WTC11 (cell line): ENCODE measurements around the gene TBR1. TPM values are rescaled to one million over a fixed set of nuclear protein-coding genes. Genes with fewer than 3 reads are reported as not detected.

Experiments used
- ATAC-seq: fragments of 200-7000 bp; cut with Tn5 transposase; 2 replicates; pipeline ENCODE4 v1.10.0; 2021; ENCODE audit warnings: mild to moderate bottlenecking, moderate library complexity
- CTCF ChIA-PET: fragments of 300-600 bp; sonication (Branson Sonifier 250); formaldehyde crosslinking; loops from one replicate; lab custom pipeline; 2021; ENCODE audit warnings: antibody characterized with exemption; lab: Charles Lee
- POLR2A ChIA-PET: fragments of 350-600 bp; sonication (Branson Sonifier 250); formaldehyde crosslinking; loops from one replicate; lab custom pipeline; 2021; ENCODE audit warnings: antibody characterized with exemption; lab: Charles Lee
- DNase-seq: peaks from one replicate; pipeline ENCODE4 v3.0.0; 2021; ENCODE audit warnings: low spot score
- H3K27ac Mint-ChIP-seq: 2 replicates; pipeline ENCODE4 v1.8.0; 2021; ENCODE audit warnings: mixed read lengths
- H3K27me3 Mint-ChIP-seq: 2 replicates; pipeline ENCODE4 v1.8.0; 2021; ENCODE audit warnings: low read depth, mild to moderate bottlenecking, moderate library complexity, mixed read lengths
- H3K36me3 Mint-ChIP-seq: 2 replicates; pipeline ENCODE4 v1.8.0; 2021; ENCODE audit warnings: mixed read lengths
- H3K4me1 Mint-ChIP-seq: 2 replicates; pipeline ENCODE4 v1.8.0; 2022; ENCODE audit warnings: mixed read lengths
- H3K4me3 Mint-ChIP-seq: 2 replicates; pipeline ENCODE4 v1.8.0; 2021; ENCODE audit warnings: mild to moderate bottlenecking, moderate library complexity, mixed read lengths
- H3K9me3 Mint-ChIP-seq: 2 replicates; pipeline ENCODE4 v1.8.0; 2021; ENCODE audit warnings: mixed read lengths
- CREB1 ChIP-seq: sonication (generic); formaldehyde crosslinking; IDR thresholded peaks from 2 replicates; pipeline ENCODE4 v1.8.0; 2023; ENCODE audit warnings: mild to moderate bottlenecking, missing genetic modification reagents
- ETV6 ChIP-seq: sonication (generic); formaldehyde crosslinking; IDR thresholded peaks from 2 replicates; pipeline ENCODE4 v1.8.1; 2022; ENCODE audit warnings: mild to moderate bottlenecking, missing genetic modification reagents
- GRHL2 ChIP-seq: fragments of 250-450 bp; sonication (Bioruptor Pico); IDR thresholded peaks from 2 replicates; pipeline ENCODE4 v1.8.0; 2022; ENCODE audit warnings: mild to moderate bottlenecking, moderate library complexity; ENCODE audit not compliant: insufficient replicate concordance, severe bottlenecking
- JUN ChIP-seq: sonication (generic); formaldehyde crosslinking; IDR thresholded peaks from 2 replicates; pipeline ENCODE4 v1.8.0; 2023; ENCODE audit warnings: mild to moderate bottlenecking, missing genetic modification reagents
- MXD4 ChIP-seq: fragments of 250-450 bp; sonication (Bioruptor Pico); IDR thresholded peaks from 2 replicates; pipeline ENCODE4 v1.8.0; 2021; ENCODE audit warnings: mild to moderate bottlenecking, moderate library complexity, borderline replicate concordance
- NR1H2 ChIP-seq: sonication (generic); formaldehyde crosslinking; IDR thresholded peaks from 2 replicates; pipeline ENCODE4 v1.9.0; 2021; ENCODE audit warnings: mild to moderate bottlenecking, moderate library complexity, missing genetic modification reagents
- SMAD3 ChIP-seq: sonication (generic); formaldehyde crosslinking; IDR thresholded peaks from 2 replicates; pipeline ENCODE4 v1.8.0; 2022; ENCODE audit warnings: missing genetic modification reagents, mild to moderate bottlenecking, borderline replicate concordance
- ZBTB21 ChIP-seq: sonication (generic); formaldehyde crosslinking; IDR thresholded peaks from 2 replicates; pipeline ENCODE4 v1.8.1; 2023; ENCODE audit warnings: mild to moderate bottlenecking, missing genetic modification reagents, borderline replicate concordance
- ZNF317 ChIP-seq: sonication (generic); formaldehyde crosslinking; IDR thresholded peaks from 2 replicates; pipeline ENCODE4 v1.8.1; 2023; ENCODE audit warnings: low read depth, mild to moderate bottlenecking, moderate library complexity, missing genetic modification reagents, borderline replicate concordance
- ZNF396 ChIP-seq: fragments of 250-450 bp; sonication (Bioruptor Pico); IDR thresholded peaks from 2 replicates; pipeline ENCODE4 v1.8.0; 2021; ENCODE audit warnings: mild to moderate bottlenecking, moderate library complexity, borderline replicate concordance
- ZNF671 ChIP-seq: fragments of 250-450 bp; sonication (Bioruptor Pico); IDR thresholded peaks from 2 replicates; pipeline ENCODE4 v1.8.0; 2021; ENCODE audit warnings: mild to moderate bottlenecking
- total RNA-seq: library from RNA; stranded (reverse); gene quantifications from 3 replicates; pipeline ENCODE4 v1.2.3, GENCODE V29; 2021
- TF ChIP-seq, protein P1 (sequence below): sonication (generic); formaldehyde crosslinking; conservative IDR thresholded peaks from 2 replicates; pipeline ENCODE4 v1.8.1; 2023; ENCODE audit warnings: mild to moderate bottlenecking, low read depth, missing genetic modification reagents, moderate library complexity
- TF ChIP-seq, protein P2 (sequence below): sonication (generic); formaldehyde crosslinking; IDR thresholded peaks from 2 replicates; pipeline ENCODE4 v1.8.1; 2022; ENCODE audit warnings: missing genetic modification reagents, borderline replicate concordance
- TF ChIP-seq, protein P3 (sequence below): fragments of 200-600 bp; IDR thresholded peaks from 2 replicates; pipeline ENCODE4 v1.8.0; 2022; ENCODE audit warnings: antibody characterized with exemption
- TF ChIP-seq, protein P4 (sequence below): sonication (generic); formaldehyde crosslinking; IDR thresholded peaks from 2 replicates; pipeline ENCODE4 v1.8.1; 2023; ENCODE audit warnings: mild to moderate bottlenecking, moderate library complexity, missing genetic modification reagents
- TF ChIP-seq, protein P5 (sequence below): sonication (generic); formaldehyde crosslinking; IDR thresholded peaks from 2 replicates; pipeline ENCODE4 v1.8.0; 2023; ENCODE audit warnings: missing genetic modification reagents, mild to moderate bottlenecking, borderline replicate concordance
- TF ChIP-seq, protein P6 (sequence below): sonication (generic); formaldehyde crosslinking; IDR thresholded peaks from 2 replicates; pipeline ENCODE4 v1.8.1; 2022; ENCODE audit warnings: low read depth, mild to moderate bottlenecking, moderate library complexity, missing genetic modification reagents, borderline replicate concordance
- TF ChIP-seq, protein P7 (sequence below): sonication (generic); formaldehyde crosslinking; IDR thresholded peaks from 2 replicates; pipeline ENCODE4 v1.8.1; 2022; ENCODE audit warnings: mild to moderate bottlenecking, moderate library complexity, missing genetic modification reagents
- TF ChIP-seq, protein P8 (sequence below): sonication (generic); formaldehyde crosslinking; IDR thresholded peaks from 2 replicates; pipeline ENCODE4 v1.8.1; 2022; ENCODE audit warnings: mild to moderate bottlenecking, missing genetic modification reagents, moderate library complexity, borderline replicate concordance

Gene TBR1
- total RNA-seq, 1 experiment from 2014 or later = not detected

DNA sequence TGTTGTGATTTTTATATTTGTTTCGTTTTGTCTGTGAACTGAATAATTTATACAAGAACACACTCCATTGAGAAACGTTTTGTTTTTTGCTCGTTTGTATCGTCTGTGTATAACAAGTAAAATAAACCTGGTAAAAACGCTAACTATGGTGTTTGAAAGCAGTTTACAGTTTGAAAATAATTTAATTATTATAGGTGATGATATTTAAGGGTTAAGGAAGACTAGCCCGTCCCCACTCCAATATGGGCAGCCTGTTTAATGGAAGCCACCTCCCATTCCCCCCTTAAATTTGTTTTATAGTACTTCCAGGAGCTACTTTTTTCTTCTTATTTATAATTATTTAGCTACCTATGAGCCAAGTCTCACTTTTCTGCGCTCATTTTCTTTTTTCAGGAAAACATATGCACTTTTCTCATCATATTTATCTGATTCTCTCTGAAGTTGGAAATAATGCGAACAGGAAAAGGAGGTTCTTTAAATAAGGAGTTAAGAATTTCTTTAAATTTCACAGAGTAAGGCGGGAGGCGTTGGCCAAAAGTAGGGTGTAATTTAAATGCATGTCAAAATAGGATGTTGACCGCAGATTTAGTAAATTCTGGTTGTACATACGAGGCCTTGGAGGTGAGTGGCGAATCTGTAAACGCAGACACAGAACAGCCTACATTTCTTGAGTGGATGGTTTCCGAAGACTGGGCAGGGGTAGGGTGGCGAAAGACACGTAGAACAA is 9.8 kb downstream of the TBR1 start:
- no peak for DNase-seq
- H3K36me3 Mint-ChIP-seq = no peaks in the 10 kb centered on the region
- ATAC-seq = no peak
- H3K9me3 Mint-ChIP-seq = no peaks in the 10 kb centered on the region
- POLR2A ChIA-PET = no interaction called here
- TF ChIP-seq ZNF396 (CRISPR knock-in tag) = no peak
- TF ChIP-seq, protein P1, sequence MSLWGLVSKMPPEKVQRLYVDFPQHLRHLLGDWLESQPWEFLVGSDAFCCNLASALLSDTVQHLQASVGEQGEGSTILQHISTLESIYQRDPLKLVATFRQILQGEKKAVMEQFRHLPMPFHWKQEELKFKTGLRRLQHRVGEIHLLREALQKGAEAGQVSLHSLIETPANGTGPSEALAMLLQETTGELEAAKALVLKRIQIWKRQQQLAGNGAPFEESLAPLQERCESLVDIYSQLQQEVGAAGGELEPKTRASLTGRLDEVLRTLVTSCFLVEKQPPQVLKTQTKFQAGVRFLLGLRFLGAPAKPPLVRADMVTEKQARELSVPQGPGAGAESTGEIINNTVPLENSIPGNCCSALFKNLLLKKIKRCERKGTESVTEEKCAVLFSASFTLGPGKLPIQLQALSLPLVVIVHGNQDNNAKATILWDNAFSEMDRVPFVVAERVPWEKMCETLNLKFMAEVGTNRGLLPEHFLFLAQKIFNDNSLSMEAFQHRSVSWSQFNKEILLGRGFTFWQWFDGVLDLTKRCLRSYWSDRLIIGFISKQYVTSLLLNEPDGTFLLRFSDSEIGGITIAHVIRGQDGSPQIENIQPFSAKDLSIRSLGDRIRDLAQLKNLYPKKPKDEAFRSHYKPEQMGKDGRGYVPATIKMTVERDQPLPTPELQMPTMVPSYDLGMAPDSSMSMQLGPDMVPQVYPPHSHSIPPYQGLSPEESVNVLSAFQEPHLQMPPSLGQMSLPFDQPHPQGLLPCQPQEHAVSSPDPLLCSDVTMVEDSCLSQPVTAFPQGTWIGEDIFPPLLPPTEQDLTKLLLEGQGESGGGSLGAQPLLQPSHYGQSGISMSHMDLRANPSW (CRISPR knock-in tag) = no peak
- TF ChIP-seq, protein P2, sequence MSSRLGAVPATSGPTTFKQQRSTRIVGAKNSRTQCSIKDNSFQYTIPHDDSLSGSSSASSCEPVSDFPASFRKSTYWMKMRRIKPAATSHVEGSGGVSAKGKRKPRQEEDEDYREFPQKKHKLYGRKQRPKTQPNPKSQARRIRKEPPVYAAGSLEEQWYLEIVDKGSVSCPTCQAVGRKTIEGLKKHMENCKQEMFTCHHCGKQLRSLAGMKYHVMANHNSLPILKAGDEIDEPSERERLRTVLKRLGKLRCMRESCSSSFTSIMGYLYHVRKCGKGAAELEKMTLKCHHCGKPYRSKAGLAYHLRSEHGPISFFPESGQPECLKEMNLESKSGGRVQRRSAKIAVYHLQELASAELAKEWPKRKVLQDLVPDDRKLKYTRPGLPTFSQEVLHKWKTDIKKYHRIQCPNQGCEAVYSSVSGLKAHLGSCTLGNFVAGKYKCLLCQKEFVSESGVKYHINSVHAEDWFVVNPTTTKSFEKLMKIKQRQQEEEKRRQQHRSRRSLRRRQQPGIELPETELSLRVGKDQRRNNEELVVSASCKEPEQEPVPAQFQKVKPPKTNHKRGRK = no peak
- TF ChIP-seq ETV6 (CRISPR knock-in tag) = no peak
- no peak for TF ChIP-seq GRHL2 (CRISPR knock-in tag)
- no peak for TF ChIP-seq ZBTB21 (CRISPR knock-in tag)
- no peak for TF ChIP-seq CREB1 (CRISPR knock-in tag)
- TF ChIP-seq SMAD3 (CRISPR knock-in tag) = no peak
- TF ChIP-seq, protein P3, sequence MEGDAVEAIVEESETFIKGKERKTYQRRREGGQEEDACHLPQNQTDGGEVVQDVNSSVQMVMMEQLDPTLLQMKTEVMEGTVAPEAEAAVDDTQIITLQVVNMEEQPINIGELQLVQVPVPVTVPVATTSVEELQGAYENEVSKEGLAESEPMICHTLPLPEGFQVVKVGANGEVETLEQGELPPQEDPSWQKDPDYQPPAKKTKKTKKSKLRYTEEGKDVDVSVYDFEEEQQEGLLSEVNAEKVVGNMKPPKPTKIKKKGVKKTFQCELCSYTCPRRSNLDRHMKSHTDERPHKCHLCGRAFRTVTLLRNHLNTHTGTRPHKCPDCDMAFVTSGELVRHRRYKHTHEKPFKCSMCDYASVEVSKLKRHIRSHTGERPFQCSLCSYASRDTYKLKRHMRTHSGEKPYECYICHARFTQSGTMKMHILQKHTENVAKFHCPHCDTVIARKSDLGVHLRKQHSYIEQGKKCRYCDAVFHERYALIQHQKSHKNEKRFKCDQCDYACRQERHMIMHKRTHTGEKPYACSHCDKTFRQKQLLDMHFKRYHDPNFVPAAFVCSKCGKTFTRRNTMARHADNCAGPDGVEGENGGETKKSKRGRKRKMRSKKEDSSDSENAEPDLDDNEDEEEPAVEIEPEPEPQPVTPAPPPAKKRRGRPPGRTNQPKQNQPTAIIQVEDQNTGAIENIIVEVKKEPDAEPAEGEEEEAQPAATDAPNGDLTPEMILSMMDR = no peak
- TF ChIP-seq, protein P4, sequence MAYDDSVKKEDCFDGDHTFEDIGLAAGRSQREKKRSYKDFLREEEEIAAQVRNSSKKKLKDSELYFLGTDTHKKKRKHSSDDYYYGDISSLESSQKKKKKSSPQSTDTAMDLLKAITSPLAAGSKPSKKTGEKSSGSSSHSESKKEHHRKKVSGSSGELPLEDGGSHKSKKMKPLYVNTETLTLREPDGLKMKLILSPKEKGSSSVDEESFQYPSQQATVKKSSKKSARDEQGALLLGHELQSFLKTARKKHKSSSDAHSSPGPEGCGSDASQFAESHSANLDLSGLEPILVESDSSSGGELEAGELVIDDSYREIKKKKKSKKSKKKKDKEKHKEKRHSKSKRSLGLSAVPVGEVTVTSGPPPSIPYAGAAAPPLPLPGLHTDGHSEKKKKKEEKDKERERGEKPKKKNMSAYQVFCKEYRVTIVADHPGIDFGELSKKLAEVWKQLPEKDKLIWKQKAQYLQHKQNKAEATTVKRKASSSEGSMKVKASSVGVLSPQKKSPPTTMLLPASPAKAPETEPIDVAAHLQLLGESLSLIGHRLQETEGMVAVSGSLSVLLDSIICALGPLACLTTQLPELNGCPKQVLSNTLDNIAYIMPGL (CRISPR knock-in tag) = no peak
- TF ChIP-seq ZNF317 = no peak
- TF ChIP-seq, protein P5, sequence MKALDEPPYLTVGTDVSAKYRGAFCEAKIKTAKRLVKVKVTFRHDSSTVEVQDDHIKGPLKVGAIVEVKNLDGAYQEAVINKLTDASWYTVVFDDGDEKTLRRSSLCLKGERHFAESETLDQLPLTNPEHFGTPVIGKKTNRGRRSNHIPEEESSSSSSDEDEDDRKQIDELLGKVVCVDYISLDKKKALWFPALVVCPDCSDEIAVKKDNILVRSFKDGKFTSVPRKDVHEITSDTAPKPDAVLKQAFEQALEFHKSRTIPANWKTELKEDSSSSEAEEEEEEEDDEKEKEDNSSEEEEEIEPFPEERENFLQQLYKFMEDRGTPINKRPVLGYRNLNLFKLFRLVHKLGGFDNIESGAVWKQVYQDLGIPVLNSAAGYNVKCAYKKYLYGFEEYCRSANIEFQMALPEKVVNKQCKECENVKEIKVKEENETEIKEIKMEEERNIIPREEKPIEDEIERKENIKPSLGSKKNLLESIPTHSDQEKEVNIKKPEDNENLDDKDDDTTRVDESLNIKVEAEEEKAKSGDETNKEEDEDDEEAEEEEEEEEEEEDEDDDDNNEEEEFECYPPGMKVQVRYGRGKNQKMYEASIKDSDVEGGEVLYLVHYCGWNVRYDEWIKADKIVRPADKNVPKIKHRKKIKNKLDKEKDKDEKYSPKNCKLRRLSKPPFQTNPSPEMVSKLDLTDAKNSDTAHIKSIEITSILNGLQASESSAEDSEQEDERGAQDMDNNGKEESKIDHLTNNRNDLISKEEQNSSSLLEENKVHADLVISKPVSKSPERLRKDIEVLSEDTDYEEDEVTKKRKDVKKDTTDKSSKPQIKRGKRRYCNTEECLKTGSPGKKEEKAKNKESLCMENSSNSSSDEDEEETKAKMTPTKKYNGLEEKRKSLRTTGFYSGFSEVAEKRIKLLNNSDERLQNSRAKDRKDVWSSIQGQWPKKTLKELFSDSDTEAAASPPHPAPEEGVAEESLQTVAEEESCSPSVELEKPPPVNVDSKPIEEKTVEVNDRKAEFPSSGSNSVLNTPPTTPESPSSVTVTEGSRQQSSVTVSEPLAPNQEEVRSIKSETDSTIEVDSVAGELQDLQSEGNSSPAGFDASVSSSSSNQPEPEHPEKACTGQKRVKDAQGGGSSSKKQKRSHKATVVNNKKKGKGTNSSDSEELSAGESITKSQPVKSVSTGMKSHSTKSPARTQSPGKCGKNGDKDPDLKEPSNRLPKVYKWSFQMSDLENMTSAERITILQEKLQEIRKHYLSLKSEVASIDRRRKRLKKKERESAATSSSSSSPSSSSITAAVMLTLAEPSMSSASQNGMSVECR = no peak
- TF ChIP-seq, protein P6, sequence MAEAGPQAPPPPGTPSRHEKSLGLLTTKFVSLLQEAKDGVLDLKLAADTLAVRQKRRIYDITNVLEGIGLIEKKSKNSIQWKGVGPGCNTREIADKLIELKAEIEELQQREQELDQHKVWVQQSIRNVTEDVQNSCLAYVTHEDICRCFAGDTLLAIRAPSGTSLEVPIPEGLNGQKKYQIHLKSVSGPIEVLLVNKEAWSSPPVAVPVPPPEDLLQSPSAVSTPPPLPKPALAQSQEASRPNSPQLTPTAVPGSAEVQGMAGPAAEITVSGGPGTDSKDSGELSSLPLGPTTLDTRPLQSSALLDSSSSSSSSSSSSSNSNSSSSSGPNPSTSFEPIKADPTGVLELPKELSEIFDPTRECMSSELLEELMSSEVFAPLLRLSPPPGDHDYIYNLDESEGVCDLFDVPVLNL (CRISPR knock-in tag) = no peak
- no peak for TF ChIP-seq NR1H2 (CRISPR knock-in tag)
- no peak for TF ChIP-seq MXD4 (CRISPR knock-in tag)
- TF ChIP-seq, protein P7, sequence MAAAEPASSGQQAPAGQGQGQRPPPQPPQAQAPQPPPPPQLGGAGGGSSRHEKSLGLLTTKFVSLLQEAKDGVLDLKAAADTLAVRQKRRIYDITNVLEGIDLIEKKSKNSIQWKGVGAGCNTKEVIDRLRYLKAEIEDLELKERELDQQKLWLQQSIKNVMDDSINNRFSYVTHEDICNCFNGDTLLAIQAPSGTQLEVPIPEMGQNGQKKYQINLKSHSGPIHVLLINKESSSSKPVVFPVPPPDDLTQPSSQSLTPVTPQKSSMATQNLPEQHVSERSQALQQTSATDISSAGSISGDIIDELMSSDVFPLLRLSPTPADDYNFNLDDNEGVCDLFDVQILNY = no peak
- no peak for TF ChIP-seq JUN
- no peak for TF ChIP-seq ZNF671 (CRISPR knock-in tag)
- TF ChIP-seq, protein P8, sequence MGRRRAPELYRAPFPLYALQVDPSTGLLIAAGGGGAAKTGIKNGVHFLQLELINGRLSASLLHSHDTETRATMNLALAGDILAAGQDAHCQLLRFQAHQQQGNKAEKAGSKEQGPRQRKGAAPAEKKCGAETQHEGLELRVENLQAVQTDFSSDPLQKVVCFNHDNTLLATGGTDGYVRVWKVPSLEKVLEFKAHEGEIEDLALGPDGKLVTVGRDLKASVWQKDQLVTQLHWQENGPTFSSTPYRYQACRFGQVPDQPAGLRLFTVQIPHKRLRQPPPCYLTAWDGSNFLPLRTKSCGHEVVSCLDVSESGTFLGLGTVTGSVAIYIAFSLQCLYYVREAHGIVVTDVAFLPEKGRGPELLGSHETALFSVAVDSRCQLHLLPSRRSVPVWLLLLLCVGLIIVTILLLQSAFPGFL = no peak
- H3K27ac Mint-ChIP-seq = no peak overlapping the region
- H3K4me3 Mint-ChIP-seq = peak overlapping the region; percentile 25; the same call in 1 of the 2 replicates
- CTCF ChIA-PET = no interaction called here
- H3K4me1 Mint-ChIP-seq = peaks cover 33% of the 10 kb centered on the region
- peaks cover 99% of the 10 kb centered on the region for H3K27me3 Mint-ChIP-seq
